Measurements from ENCODE around the gene PTBP3. TPM values are rescaled to one million over a fixed set of nuclear protein-coding genes. Genes with fewer than 3 reads are reported as not detected.
"Not testable (repeated sequence)": the region's sequence is repeated elsewhere in the genome, so short reads cannot be mapped to it uniquely, and the experiment has no call there.

The PTBP3 gene
- total RNA-seq, 1 donor from 2014 or later, result 40.2 TPM

DNA sequence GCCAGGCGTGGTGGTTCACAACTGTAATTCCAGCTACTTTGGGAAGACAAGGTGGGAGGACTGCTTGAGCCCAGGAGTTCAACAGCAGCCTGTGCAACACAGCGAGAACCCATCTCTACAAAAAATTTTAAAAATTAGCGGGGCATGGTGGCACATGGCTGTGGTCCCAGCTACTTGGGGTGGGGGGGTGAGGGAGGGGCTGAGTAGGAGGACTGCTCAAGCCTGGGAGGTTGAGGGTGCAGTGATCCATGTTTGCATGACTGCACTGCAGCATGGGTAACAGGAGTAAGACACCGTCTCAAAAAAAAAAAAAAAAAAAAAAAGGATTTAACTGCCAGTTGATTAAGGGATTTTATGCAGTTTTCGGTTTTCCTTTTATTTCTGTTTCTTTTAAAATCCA lies 65.0 kb downstream of the PTBP3 start:
- DNase-seq, result no peak

DNA sequence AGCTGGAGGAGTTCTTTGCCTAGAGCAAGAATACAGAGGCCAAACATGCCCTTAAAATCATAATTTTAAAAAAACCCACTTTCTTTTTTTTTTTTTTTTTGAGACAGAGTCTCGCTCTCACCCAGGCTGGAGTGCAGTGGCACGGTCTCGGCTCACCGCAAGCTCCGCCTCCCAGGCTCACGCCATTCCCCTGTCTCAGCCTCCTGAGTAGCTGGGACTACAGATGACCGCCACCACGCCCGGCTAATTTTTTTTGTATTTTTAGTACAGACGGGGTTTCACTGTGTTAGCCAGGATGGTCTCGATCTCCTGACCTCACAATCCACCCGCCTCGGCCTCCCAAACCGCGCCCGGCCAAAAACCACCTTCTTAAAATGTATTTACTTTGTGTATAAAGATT lies 66.3 kb downstream of the PTBP3 start:
- not testable (repeated sequence) for DNase-seq

DNA sequence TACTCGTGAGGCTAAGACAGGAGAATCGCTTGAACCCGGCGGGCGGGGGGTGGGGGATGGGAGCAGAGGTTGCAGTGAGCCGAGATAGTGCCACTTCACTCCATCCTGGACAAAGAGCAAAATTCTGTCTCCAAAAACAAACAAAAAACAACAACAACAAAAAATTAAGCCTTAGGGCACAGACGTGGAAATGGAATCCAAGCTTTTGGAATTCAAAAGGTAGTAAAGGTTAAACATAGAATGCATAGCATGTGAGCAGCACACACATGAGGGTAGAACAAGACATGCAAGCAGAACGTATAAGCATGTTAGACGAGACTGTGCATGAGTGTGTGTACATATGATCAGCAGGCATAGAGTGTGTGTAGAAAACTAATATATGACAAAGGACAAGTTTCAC lies 68.0 kb downstream of the PTBP3 start:
- DNase-seq, result no peak

DNA sequence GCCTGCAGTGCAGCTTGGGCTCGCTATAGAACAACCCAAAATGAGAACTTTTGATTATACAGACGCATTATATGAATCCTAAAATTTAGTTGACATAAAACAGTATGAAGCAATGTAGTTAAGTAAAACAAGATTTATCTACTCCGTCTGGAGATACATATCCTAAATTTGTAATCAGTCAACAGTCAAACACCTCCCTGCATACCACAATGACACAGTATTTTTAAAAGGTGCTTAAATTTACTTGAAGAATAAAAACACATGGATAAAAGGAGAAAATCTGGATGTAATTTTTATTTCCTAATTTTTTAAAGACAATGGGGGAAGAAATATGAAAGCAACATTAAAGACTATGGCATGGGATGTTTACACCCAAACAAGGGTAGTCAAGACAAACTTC lies 70.8 kb downstream of the PTBP3 start:
- DNase-seq, result no peak

DNA sequence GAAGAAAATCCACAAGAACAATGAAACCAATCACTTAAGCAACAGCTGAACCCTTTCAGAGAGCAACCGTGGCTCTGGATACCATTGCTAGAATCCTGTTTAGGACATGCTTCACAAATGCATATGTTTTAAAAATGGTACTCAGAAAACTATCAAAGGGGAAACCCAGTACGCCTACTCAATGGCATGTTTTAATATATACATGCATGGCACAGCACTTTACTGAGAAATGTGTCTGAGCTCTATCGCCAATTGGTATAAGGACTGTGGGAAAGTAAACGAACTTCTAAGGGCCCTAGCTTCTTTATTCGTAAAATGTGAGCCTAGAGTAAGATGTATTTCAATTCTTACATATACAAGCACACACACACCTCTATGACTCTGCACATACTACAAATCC lies 72.3 kb downstream of the PTBP3 start:
- DNase-seq, result no peak

DNA sequence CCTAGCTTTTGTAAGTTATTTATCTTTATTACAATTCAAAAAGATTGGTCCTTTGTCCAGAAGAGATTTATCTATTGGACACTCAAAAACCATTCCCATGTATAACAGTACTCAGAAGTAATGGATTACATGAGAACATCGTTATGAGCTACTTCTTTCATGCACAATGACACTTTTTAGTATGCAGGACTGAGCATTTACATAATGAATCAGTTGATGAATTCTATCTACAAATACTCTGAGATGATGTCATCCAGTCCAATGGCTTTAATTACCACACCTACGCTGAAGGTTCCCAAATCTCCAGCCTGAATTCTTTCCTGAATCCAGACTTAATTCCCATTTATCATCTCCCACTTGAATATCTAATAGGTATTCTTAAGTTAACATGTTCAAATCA lies 75.3 kb downstream of the PTBP3 start:
- DNase-seq, result no peak

DNA sequence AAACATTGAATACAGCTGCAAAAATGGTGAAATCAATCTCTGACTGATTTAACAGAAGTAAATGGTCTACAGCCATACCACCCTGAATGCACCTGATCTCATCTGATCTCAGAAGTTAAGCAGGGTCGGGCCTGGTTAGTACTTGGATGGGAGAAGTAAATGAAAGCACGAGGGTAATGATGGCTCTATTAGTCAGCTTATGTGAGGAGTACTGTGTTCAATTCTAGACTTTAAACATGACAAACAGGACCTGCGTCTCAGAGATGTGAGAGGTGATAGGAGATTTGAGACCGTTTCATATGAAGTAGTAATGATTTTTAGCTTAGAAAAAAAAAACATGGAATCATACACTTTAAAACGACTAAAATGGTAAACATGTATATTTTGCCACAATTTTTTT lies 81.2 kb downstream of the PTBP3 start:
- no peak for DNase-seq

DNA sequence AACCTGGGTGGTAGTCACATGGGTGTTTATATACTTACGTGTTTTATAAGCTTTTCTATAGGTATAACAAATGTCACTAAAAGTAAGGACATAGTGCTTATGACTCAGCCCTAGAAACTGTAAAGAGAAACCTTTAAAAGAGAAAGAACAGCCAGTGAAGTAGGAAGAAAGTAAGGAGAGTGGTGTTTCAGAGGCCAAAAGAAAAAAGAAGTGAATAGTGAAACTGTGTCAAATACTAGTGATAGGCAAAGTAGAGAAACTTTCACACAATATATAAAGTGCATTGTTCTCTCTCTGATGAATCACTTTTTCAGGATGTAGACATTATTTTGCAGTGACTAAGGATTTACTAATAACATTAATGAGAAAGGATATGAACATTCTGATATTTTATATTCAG lies 84.1 kb downstream of the PTBP3 start:
- peak; percentile 71 for DNase-seq

DNA sequence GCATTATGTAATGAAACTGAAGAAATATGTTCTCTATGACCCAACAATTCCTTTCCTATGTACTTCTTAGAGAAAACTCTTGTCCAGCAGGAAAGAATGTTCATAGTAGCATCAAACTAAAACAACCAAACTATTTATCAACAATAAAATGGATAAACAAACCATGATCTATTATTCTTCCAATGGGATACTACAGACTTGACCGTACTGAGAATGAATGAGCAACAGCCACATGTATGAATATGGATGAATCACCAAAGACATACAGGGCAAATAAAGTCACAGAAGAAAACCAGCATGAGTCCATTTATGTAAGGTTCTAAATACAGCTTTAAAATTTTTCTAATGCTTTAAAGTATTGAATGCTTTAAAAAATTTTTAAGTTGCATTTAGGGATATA lies 84.7 kb downstream of the PTBP3 start:
- peak; percentile 55 for DNase-seq

DNA sequence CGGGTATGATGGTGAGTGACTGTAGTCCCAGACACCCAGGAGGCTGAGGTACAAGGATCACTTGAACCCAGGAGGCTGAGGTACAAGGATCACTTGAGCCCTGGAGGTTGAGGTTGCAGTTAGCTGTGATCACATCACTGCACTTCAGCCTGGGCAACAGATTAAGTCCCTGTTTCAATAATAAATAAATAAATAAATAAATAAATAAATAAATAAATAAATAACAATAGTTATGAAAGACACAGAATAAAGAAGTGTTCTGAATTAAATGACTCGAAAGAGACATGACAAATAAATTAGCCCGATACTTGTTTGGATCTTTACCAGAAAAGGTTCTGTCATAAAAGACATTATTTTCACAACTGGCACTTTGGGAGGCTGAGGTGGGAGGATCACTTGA lies 86.3 kb downstream of the PTBP3 start:
- no peak for DNase-seq

DNA sequence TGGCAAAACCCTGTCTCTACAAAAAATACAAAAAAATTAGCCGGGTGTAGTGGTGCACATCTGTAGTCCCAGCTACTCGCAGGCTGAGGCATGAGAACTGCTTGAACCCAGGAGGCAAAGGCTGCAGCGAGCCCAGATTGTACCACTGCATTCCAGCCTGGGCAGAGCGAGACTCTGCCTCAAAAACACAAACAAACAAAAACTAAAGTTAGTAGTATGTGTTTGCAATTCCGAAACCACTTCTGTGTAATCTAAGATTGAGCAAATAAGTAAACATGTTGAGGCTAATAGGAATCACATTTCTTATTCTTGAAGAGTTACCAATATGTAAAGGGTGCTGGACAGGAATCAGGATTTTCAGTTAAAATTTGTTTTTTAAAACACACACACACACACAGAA lies 88.3 kb downstream of the PTBP3 start:
- no peak for DNase-seq

DNA sequence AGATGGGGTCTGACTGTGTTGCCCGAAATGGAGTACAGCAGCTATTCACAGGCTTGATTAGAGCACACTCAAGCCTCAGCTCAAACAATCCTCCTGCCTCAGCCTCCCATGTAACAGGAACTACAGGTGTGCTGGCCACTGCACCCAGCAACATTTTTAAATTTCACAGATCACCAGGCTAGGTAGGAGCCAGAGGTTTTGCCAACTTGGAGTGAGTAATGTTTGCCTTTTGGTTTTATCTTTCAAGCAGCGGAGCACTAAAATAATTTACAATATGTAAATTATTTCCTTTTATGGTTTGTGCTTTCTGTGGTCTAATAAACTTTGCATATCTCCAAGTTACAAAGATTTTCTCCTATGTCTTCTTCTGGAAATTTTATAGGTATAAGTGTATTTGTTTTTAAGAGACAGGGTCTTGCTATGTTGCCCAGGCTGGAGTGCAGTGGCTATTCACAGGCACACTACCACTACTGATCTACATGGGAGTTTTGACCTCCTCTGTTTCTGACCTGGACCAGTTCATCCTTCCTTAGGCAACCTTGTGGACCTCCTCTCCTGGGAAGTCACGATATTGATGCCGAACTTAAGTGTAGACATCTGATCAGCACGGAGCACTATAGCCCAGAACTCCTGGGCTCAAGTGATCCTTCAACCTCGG lies 91.1 kb downstream of the PTBP3 start:
- no peak for DNase-seq

DNA sequence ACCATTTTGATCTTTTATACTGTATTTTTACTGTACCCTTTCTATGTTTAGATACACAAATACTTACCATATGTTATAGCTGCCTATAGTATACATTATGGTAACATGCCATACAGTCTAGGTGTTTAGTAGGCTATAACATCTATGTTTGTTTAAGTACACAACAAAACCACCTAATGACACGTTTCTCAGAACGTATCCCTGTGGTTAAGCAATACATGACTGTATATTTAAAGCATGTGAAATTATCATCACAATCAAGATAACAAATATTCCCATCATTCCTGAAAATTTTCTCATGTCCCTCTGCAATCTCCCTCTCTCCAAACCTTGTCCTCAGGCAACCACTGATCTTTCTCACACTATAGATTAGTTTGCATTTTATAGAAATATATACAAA lies 91.9 kb downstream of the PTBP3 start:
- no peak for DNase-seq

DNA sequence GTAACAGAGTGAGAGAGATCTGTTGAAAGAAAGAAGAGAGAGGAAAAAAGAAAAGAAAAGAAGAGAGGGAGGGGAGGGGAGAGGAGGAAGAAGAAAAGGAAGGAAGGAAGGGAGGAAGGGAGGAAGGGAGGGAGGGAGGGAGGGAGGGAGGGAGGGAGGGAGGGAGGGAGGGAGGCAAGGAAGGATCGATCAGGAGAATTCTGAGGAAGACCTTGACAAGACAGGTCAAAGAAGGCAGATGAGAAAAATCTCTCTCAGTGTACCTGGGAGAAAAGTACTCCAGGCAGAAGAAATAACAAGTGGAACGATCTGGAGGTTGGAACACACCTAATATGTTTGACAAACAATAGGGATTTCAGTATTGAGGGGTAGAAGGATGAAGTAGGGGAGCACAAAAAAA lies 93.7 kb downstream of the PTBP3 start:
- DNase-seq, result no peak

DNA sequence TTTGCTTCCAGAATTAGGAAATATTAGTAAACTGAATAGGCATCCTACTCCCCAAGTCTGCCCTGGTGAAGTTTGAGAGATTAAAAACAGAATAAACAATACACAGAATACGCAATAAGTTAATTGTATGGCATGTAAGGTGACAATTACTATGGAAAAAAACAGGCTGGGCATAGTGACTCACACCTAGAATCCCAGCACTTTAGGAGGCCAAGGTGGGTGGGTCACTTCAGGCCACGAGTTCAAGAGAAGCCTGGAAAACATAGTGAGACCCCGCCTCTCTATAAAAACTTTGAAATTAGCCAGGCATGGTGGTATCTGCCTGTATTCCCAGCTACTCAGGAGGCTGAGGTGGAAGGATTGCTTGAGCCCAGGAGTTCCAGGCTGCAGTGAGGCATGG lies 94.1 kb downstream of the PTBP3 start:
- peak; percentile 4 for DNase-seq

DNA sequence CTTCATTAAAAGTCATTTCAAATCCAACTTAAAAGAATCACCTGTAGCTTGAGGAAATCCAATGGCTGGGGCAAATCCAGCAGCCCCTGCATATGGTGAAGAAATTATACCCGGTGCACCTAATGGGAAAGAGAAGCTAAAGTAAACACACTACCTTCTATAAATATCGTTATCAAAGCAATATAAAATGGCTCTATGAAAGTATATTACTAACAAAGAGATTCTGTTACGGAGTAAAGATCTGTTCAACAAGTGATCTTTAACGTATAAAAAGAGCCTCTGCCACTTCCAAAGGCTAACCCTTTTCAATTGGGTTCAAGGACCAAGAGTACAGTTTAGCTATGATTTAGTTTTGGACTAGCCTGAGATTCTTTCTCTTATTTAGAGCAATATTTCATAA lies 98.6 kb downstream of the PTBP3 start:
- DNase-seq, result no peak

DNA sequence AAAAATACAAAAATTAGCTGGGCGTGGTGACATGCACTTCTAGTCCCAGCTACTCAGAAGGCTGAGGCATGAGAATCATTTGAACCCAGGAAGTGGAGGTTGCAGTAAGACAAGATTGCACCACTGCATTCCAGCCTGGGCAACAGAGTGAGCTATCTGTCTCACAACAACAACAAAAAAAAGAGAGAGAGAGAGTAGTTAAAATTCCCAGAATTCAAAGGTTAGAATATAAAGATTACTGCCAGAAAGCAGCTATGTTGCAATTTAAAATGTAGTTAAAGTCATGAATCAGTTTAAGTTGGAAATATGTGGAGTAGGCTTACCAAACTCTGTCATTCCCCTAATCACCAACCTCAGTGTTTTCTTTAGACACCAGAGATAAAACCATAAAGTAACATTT lies 99.7 kb downstream of the PTBP3 start:
- no peak for DNase-seq

DNA sequence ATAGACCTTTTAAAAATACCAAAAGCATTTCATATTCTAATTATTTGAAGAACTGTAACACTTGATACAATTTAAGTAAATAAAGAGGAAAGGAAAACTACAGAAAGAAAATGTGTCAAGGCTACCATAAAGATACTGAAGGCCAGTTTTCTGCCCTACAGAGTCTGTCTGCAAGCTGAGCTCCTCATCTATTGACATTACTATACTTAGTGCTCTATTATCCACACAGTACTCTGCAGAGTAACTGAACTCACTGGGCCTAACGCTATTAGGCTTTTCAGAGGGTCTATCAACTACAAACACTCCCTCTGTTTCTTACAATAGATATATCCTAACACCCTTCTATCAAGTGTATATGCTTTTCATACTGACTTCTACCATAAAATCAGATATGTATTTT lies 101.2 kb downstream of the PTBP3 start:
- no peak for DNase-seq

DNA sequence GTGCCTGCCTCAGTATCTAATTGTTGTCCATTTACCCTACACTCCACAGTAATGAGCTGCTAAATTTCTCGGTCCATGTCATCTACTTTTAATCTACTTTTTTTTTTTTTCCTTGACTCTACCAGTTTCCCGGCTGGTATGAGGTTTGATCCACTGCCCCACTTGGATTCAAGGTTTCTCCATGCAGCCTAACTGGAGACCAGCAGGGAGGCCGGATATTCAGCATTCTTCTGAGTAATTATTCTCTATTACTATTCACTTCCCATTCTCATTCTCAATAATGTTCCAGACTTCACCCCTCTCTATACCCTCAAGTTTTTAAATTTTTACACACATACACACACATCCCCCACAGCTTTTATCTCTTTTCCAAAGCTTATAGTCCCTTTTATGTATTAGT lies 107.3 kb downstream of the PTBP3 start:
- DNase-seq, result no peak

DNA sequence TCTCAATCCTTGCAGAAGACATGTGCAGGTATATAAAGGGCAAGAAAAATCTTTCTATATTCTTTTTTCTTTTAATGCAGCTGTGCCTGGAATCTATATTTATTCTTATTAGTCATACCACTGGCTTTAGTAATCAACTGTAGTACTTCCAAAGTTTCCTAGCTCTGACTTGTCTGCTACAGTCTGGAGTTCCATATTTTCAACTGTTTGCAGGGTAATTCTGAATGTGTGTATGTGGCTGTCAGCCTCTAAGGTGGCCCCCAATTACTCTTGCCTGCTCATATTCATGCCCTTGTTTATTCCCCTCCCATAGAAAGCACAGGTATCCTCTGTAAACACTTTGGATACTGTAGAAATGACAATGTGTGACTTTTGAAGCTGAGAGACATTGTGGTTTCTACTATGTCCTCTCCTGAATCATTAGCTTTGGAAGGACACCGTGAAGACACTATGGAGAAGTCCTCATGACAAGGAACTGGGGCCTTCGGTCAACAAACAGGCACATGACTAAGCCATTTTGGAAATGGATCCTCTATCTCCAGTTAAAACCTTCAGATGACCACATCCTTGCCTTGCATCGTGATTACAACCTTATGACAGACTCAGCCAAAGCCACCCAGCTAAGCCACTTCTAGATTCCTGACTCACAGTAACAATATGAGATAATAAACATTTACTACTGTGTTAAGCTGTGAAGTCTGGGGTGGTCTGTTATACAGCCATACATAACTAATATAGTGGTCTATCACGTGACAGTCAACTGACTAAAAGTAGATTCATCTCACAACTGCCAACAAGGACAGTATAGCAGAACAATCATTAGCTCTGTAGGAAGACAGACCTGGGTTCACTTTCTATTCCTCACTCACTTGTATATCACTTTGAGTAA lies 108.8 kb downstream of the PTBP3 start:
- no peak for DNase-seq

DNA sequence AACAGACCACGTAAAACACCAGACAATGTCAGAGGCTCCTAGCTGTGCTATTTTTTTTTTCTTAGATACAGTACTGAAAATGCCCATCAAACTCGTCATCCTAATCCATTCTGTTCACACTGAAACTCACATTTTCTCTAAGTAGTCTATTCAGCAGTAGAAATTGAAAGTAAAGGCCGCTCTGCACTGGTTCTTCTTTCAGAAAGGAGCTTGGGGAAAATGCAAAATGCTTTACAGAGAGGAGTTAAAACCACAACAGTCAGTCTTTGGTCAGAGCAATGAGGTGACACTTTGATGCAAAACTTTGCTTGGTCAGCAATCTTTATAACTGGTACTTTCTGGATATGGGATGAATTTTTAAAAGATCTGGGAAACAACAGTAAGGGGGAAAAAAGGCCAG lies 114.5 kb downstream of the PTBP3 start:
- no peak for DNase-seq

DNA sequence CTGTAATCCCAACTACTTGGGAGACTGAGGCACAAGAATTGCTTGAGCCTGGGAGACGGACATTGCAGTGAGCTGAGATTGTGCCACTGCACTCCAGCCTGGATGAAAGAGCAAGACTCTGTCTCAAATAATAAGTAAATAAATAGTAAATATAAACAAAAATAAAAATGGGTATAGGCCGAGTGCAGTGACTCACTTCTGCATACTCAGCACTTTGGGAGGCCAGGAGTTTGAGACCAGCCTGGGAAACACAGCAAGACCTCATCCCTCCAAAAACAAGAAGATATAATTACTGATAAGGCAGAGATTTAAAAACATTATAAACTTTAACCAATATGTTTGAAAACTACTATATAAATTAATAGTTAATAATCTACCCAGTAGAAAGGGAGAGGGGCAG lies 120.5 kb downstream of the PTBP3 start:
- no peak for DNase-seq

DNA sequence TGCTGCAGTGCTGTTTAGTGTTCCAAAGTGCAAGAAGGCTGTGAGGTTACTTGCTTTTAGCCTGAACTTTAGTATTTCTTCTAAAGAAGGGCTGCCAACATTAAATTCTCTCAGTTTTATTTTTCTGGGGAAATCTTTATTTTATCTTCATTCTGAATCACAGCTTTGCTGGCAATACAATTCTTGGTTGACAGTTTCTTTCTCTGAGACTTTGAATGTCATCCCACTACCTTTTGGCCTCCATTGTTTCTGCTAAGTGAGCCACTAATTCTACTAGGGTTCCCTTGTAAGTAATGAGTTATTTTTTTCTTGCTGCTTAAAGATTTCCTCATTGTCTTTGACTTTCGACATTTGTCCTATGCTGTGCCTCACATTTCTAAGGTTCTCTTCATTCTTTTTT lies 126.0 kb downstream of the PTBP3 start:
- no peak for DNase-seq

DNA sequence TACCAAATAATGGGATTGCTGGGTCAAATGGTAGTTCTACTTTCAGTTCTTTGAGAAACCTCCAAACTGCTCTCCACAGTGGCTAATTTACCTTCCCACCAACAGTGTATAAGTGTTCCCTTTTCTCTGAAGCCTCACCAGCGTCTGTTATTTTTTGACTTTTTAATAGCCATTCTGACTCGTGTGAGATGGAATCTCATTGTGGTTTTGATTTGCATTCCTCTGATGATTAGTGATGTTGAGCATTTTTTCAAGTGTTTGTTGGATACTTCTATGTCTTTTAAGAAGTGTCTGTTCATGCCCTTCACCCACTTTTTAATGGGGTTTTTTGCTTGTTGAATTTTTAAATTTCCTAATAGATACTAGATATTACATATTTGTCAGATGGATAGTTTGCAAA lies 129.9 kb downstream of the PTBP3 start:
- no peak for DNase-seq

DNA sequence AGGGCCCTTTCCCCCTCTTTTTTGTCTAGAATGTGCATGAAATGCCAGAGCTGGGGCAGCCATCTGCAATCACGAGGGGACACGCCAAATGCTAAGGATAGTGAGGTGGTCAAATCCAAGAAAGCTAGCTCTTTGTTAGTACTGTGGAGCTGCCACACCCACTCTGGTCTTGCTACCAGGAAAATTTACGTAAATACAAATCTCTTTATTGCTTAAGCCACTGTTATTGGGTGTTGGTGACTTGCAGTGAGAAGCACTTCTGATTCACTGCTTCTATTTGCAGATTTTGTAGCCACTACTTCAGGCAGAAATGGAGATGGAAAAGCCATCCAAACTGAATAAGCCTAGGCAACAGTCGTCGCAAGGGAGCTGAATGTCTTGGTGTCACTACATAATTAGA lies 132.7 kb downstream of the PTBP3 start:
- DNase-seq, result no peak

Measured in dermis blood vessel endothelial cell (primary cell).